Fibroblast of skin of right quadriceps (primary cell): ENCODE measurements around the gene DEFB121.
"Not testable (repeated sequence)": the region's sequence is repeated elsewhere in the genome, so short reads cannot be mapped to it uniquely, and the experiment has no call there.

Experiments used
- DNase-seq: peaks from one replicate; pipeline ENCODE4 v3.0.0-alpha.2; 2013

Gene DEFB121, protein sequence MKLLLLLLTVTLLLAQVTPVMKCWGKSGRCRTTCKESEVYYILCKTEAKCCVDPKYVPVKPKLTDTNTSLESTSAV

DNA sequence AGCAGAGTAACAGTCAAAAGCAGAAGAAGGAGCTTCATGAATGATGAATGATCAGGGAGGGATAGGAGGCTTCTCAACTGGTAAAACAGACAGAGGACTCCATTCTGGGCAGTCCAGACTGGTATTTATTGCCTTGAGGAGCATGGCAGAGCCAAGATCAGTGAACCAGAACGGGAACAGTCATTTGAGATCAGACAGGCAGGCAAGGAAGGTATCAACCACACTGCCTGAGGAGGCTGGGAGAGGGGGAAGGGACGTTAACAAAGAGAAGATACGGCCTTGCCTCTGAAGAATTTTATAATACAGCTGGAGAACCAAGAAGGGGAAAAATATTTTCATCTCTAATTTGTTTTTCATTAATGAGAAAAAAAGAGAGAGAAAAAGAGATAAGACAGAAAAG is at the start of gene DEFB121:
DEFB121 (minus strand) TSS at position 101 of the 400 bp plus-strand sequence; CDS start at position 38, 63 bp downstream.
- no peak for DNase-seq

DNA sequence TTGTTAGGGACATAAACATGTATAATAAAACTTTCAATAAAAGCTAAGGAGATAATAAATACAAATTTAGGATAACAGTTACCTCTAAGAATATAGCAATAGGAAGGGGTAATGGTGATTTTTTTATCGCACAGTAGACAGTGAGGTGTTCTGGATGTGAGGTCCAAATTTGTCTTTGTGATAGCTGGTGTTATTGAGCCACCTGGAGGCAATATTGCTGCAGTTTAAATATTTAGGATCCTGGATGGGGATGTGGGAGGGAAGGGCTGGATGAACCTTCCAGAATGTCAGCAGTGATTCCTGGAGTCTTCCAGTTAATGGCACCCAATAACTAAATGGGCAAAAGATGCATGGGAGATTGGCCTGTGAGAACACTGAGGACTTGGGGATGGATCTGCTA is 48.3 kb upstream of the DEFB121 start:
- DNase-seq: no peak

DNA sequence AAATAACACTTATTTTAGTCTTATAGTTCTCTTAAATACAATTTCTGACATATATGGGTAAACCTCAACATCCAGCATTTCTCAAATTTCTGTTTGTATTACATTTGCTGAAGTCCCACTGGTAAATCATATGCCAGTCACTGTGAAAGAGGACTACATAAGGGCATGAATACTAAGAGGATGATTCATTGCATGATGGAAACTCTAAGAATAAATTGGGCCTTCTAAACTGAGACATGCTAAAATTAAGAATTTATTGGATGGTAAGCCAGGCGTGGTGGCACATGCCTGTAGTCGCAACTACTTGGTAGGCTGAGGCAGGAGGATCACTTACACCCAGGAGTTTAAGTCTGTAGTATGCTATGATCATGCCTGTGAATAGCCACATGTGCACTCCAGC is 46.6 kb upstream of the DEFB121 start:
- DNase-seq: no peak

DNA sequence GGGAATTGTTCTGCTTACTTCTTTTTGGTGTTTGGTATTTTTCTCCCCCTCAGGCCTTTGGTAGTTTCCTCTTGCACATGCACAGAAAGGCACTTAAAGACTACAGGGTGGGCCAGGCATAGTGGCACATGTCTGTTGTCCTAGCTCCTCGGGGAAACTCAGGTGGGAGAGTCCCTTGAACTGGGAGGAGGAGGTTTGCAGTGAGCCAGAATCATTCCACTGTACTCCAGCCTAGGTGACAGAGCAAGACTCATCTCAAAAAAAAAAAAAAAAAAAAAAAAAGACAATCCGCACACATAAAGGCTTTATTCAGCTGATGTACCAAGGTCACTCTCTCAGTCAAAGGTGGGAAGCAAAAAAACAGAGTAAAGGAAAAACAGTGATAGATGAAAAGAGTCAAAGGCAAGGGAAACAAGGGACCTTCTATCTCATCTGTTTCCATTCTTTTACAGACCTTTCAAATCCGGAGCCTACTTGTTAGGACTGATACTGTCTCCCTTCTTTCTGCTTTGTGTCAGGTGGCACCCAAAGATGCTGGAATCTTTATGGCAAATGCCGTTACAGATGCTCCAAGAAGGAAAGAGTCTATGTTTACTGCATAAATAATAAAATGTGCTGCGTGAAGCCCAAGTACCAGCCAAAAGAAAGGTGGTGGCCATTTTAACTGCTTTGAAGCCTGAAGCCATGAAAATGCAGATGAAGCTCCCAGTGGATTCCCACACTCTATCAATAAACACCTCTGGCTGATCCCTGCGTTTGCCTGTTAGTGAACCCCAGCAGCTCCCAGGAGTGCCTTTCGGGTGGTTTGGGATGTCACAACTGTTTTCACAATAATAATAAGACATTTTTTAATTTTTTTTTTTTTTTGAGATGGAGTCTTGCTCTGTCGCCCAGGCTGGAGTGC is 43.7 kb upstream of the DEFB121 start:
- no peak for DNase-seq

DNA sequence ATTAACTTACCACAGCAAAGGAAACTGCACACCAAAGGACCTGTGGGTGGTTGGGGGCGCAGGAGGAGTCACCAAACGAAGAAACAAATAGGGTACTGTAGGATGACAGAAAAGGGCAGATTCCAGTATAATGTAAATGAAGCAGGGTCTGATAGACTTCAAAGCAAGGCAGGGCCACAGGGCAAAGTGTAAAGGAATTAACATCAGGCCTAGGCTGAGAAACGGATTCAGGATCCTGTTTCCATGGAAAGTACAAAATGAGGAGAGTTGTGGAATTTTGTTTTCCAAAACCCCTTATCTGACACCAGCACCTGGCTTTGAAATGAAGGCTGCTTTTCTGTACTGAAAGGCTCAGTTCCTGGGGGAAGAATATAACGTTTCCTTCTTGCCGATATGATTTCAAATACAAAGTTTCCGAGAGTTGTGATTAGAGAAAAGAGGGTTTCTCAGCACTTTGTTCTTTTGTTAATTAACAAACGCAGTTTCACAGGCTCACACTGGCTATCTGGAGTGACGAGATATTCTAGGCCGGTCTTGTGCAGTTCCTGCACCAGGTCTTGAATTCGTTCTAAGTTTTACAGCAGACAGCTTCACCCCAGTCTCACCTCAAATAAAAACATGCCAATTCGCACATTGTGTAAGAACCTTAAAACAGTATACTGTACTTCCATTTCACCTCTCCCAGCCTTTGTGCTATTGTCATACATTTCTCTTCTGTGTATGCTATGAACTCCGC is 40.2 kb upstream of the DEFB121 start:
- DNase-seq: no peak

DNA sequence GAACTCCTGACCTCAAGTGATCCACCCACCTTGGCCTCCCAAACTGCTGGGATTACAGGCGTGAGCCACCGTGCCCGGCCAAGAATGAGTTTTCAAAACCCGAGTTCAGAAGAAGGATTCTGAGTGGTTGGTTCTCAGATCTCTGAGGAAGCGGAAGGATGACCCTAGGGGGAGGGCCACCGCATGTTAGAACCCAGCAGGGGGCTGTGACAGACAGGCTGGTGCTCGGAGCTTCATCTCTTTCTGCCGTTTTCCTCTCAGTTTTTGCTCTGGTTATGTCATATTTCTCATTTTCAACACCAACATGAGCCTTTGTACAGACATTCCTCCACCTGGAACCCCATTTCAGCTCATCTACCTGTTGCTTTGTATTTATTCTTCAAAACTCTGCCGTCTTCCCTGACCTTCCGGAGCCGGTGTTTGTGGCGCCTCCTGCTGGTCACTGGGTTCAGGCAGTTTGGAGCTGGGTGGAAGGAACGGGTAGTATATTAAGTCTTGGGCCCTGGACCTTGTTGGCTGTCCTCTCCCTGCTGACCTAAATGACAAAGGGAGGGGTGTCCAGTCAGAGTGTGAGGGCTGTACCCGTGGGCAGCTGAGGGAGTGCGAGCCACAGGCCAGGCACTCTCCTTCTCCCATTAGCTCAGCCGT is 34.1 kb upstream of the DEFB121 start, which contains the start of gene DEFB123:
DEFB123 (plus strand) TSS at position 621 of the 648 bp plus-strand sequence. CDS start 67 bp downstream, outside the sequence.
- no peak for DNase-seq

DNA sequence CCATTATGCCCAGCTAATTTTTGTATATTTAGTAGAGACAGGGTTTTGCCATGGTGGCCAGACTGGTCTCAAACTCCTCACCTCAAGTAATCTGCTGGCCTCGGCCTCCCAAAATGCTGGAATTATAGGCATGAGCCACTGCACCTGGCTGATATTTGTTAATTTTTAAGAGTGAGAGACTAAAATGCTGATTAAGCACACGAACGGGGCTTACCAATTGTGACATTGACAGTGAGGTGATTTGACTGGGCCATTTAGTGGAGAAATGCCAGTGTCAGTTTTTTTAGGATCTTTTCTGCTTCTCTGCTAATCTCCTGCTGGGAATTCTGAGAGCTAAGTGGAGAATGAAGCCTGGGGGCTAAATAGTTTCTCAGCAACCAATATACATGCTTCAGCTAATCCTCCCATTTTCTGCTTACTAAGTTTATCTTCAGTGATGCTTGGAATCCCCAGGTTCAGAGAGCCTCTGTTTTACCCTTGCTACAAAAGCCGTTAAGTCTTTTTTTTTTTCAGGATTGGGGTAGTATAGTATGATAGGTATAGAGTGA is 24.6 kb upstream of the DEFB121 start:
- DNase-seq: no peak

DNA sequence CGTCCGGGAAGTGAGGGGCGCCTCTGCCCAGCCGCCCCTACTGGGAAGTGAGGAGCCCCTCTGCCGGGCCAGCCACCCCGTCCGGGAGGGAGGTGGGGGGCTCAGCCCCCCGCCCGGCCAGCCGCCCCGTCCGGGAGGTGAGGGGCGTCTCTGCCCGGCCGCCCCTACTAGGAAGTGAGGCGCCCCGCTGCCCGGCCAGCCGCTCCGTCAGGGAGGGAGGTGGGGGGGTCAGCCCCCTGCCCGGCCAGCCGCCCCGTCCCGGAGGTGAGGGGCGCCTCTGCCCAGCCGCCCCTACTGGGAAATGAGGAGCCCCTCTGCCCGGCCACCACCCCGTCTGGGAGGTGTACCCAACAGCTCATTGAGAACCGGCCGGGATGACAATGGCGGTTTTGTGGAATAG is 21.6 kb upstream of the DEFB121 start:
- not testable (repeated sequence) for DNase-seq

DNA sequence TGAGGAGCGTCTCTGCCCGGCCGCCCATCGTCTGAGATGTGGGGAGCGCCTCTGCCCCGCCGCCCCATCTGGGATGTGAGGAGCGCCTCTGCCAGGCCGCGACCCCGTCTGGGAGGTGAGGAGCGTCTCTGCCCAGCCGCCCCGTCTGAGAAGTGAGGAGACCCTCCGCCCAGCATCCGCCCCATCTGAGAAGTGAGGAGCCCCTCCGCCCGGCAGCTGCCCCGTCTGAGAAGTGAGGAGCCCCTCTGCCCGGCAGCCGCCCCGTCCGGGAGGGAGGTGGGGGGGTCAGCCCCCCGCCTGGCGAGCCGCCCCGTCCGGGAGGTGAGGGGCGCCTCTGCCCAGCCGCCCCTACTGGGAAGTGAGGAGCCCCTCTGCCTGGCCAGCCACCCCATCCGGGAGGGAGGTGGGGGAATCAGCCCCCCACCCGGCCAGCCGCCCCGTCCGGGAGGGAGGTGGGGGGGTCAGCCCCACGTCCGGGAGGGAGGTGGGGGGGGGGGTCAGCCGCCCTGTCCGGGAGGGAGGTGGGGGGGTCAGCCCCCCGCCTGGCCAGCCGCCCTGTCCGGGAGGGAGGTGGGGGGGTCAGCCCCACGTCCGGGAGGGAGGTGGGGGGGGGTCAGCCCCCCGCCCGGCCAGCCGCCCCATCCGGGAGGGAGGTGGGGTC is 21.0 kb upstream of the DEFB121 start:
- DNase-seq: not testable (repeated sequence)

DNA sequence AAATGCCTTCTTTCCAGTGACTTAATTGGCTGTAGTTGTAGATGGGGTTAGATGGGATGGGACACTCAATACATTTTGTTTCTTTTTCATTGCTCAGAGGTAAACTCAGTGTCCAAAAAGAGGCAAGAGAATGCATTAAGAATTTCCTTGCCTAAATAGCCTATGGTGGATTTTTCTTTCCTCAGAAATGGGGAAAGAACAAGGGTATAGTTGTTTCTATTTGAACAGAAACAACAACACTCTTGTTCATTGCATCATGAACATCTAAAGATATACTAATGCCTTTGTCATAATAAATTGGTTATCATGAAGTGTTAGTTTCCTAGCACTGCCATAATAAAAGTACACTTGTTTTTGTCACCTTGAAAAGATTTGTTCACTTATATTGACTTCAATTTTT is 19.8 kb upstream of the DEFB121 start:
- no peak for DNase-seq

DNA sequence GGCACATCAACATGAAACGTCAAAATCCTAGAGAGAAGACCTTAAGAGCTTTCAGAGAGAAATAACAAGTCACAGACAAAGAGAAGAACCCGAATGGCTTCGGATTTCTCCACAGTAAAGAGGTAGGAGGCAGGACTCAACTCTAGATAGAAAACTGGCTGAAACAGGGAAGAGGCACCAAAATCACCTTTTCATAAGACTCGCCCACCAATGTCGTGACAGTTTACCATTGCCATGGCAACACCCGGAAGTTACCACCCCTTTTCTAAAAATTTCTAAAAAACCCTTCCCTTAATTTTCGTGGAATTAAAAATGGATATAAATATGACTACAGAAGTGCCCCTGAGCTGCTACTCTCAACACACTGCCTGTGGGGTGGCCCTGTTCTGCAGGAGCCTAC is 12.3 kb upstream of the DEFB121 start:
- no peak for DNase-seq

DNA sequence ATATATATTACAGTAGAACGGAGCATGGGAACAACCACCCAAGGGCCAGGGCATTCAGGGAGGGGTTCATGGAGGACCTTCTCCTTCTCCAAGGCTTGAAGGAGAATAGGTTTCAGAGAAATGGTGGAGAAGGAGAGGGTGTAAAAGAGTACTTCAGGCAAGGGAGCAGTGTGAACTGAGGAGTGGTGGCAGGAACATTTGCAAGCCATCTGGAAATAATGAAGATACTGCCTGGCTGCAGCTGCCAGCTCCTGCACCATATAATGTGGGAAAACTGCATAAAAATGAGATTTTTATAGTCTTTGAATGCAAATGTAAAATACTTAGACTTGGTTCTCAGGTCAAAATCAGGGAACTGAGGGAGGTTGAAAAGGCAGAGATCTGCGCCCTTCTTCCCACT is 9.6 kb upstream of the DEFB121 start:
- no peak for DNase-seq

DNA sequence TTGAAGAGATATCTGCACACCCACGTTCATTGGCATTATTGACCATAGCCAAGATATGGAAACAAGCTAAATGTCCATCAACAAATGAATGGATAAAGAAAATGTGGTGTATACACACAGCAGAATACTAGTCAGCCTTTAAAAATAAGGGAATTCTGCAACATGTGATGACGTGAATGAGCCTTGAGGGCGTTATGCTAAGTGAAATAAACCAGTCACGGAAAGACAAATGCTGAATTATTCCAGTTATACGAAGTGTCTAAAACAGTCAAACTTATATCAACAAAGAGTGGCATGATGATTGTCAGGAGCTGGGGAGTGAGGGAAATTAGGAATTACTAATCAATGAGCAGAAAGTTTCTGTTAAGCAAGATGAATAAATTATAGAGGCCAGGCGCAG is 8.4 kb upstream of the DEFB121 start:
- DNase-seq: no peak

DNA sequence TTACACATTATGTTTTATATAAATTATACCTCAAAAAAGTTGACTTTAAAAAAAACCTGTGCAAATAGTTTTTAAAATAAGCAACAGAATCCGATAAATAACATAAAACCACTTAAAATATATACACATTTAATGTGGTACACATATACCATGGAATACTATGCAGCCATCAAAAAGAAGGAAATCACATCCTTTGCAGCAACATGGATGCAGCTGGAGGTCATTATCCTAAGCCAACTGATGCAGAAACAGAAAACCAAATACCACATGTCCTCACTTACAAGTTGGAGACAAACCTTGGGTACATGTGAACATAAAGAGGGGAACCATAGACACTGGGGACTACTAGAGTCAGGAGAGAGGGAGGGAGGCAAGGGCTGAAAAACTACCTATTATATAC is 4.0 kb upstream of the DEFB121 start:
- no peak for DNase-seq

DNA sequence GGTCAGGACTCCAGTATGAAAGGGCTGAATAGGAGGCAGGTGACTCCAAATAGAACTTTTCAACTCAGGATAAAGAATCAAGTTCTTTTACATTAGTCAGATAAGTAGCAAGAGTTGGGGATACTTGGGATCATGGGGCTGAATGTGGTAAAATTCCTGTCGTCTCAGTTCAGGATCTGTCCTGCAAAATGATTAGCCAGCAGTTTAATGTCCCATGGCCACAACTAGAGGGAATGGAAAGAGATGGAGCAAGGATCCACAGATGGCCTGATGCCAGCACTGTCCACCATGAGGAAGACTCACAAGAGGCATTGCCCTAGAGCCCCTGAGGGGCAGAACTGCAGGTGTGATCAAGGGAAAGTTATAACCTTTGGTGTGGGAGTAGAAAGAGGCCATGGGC is 2.1 kb downstream of the DEFB121 start:
- no peak for DNase-seq

DNA sequence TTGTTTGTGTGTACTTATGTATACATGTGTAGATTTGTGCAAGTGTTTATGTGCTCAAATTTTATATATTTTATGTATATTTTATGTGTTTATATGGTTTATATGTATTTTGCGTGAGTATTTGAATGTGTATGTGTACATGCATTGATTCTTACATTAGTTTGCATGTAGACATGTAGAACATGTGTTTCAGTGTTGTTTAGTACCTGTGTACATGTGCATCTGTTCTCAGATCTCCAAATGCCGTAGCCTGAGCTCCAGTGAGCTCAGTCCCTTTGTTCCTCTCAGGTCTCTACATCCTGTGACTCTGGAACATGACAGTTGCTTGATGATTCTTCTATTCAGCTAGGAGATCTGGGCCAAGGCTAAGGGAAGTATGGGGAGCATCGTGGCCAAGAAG is 11.1 kb downstream of the DEFB121 start:
- no peak for DNase-seq

DNA sequence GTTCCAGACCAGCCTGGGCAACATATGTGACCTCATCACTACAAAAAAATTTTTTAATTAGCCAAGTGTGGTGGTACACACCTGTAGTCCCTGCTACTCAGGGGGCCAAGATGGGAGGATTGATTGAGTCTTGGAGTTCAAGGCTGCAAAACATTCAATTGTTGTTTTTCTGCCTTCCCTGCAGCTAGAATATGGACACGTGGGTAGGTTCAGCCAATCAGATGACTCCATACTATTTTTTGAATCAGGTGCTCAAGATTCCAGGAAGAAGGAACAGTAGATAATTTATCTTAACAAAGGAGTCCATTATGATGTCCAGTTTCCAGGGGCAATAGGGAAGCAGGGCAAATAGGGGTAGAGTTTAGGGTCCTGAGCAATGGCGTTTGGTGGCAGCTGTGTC is 13.2 kb downstream of the DEFB121 start:
- DNase-seq: no peak

DNA sequence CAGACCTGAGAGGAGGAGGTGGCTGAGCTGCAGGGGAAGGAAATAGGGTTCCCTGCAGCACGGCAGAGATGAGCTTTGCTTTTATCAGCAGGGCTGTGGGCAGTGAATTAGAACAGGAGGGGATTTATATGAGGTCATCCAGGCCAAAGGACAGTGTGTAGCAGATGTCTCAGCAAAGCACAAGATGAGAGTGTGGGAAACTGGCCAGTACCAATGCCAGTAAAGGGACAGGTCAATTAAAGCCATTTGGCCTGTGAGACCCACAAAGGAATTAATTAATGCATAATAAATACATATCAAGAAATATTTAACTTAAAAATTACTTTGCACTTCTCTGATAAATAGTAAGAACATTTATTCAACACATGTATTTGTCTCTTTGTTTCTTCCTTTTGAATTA is 15.5 kb downstream of the DEFB121 start, which contains the start of gene DEFB119:
DEFB119 (minus strand) TSS at position 101 of the 400 bp plus-strand sequence. CDS start 107 bp downstream, outside the sequence.
- no peak for DNase-seq

DNA sequence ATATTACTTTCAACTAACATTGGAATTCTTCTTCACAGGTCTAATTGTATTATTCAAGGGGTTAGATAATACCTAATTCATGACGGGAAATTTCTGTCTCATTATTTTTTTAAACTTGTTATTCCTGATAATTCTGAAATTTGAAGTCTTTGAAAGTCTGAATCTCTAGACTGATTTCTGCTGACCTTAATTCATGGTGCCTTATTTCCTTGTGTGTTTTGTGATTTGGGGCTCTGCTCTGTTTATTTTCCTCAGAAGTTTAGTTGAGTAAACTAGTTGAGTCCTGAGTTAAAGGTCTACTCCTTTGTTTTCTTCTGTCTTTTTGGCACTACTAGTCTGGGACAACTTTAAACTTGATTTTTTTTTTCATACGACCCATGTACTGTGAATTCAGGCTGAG is 31.7 kb downstream of the DEFB121 start:
- DNase-seq: no peak

DNA sequence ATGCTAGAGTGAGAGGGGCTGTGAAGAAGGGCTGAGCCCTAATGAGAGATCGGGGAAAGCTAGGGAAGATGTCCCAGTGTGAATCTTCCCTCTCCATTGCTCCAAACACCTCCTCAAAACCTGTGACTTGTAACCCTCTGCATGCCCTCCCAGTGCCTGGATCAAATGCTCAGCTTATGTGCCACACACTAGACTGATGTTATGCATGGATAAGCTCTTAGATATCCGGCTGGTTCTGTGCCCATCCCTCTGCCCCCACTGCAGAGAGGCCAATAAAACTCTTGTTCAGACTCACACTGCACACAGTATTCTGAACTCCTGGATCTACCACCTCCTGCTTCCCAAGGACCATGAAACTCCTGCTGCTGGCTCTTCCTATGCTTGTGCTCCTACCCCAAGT is 37.7 kb downstream of the DEFB121 start, which contains the start of gene DEFB118:
DEFB118 (plus strand) TSS at position 301 of the 400 bp plus-strand sequence; CDS start at position 351, 50 bp downstream.
- no peak for DNase-seq

DNA sequence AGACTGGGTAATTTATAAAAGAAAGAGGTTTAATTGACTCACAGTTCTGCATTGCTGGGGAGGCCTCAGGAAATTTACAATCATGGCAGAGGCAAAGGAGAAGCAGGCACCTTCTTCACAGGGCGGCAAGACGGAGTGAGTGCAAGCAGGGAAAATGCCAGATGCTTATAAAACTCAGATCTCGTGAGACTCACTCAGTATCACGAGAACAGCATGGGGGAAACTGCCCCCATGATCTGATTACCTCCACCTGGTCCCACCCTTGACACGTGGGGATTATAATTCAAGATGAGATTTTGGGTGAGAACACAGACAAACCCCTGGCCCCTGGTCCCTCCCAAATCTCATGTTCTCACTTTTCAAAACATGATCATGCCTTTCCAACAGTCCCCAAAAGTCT is 41.7 kb downstream of the DEFB121 start:
- not testable (repeated sequence) for DNase-seq

DNA sequence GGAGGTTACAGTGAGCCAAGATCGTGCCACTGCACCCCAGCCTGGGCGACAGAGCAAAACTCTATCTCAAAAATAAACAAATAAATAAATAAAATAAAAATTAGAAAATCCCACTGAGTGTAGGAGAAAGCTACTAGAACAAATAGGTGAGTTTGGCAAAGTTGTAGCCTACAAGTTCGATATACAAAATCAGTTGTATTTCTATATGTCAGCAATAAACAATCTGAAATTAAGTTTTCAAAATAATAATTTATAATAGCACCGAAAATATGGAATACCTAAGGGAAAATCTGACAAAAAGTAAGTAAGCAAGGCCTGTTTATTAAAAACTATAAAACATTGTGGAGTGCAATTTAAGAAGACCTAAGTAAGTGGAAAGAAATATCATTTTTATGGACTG is 42.7 kb downstream of the DEFB121 start:
- no peak for DNase-seq
